HG02852 (cell line): ENCODE data around the gene CAV3.

Source experiments
- ATAC-seq: cut with Tn5 transposase; IDR thresholded peaks from one replicate; pipeline ENCODE4 v1.9.1; 2021; ENCODE audit warnings: mild to moderate bottlenecking, moderate library complexity; ENCODE audit not compliant: unreplicated experiment

The CAV3 gene

DNA sequence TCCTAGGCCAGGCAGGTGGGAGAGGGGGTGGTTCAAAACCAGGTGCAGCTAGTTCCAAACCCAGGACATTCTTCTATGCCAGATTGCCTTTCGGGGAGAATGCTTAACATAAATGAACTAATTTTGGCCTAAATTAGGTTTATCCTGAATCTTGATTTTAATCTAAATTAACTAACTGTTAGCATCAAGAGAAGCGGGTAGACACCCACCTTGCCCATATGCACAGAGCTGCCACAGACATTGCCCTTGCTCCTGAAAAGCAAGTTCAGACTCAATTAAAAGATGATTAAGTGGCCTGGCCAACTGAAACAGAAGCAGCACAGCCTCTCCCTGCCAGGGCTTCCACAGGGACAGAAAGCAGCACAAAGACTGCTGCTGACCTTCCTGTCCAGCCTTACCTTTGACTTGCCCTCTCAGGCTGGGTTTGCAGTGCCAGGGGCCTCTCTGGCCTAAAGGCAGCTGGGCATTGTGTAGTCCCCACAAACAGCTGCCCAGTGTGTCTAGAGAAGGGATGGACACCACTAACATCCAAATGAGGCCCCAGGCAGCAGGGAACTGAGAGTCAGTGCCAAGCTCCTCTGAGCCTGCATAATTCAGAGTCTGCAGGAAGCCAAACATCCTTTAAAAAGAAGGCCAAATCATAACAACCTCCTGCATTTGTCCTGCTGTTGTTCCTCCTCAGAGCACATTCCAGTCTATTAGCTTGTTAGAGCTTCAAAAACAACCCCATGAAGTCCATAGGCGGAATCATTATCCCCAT is 51.3 kb downstream of the CAV3 start:
- no peak for ATAC-seq

- no peak for ATAC-seq
Measured at GRCh38 chr3:8790529-8790928, 56.9 kb downstream of the CAV3 start.

GRCh38 chr3:8793242-8793641 is 59.6 kb downstream of the CAV3 start:
- ATAC-seq = no peak

DNA sequence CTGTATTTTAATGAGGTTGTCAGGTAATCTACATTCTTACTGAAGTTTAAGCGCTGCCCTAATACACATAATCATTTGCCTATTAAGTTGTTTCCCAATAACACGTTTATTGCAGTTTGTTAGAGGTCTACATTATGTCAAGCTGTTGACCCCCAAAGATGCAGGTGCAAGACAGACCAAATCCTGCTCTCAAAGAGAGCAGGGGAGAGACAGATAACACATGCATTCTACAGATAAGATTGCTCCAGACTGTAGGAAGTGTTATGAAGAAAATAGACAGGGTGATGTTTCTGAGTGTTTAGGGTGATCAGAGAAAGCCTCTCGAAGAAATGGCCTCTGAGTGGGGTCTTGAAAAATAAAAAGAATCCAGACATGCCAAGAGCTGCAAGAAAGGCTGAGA is 60.6 kb downstream of the CAV3 start:
- no peak for ATAC-seq
